NAMALWA (cell line): ENCODE data around the gene MADD.
A peak's percentile ranks its signal among the peaks of the same experiment; 100 is the strongest.

Source experiments
- DNase-seq: peaks from one replicate; pipeline ENCODE4 v3.0.0-alpha.2; 2015; ENCODE audit warnings: low spot score

Gene MADD

DNA sequence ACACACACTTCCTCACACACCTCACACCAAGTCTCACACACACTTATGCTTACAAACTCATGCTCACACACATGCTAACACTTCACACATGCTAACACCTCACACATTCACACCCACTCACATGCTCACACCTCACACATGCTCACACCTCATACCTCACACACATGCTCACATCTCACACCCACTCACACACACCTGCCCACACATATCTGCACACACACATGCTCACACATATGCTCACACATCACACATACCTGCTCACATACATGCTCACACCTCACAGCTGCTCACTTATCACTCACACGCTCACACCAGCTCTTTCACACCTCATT lies 87.0 kb downstream of the MADD start:
- no peak for DNase-seq

DNA sequence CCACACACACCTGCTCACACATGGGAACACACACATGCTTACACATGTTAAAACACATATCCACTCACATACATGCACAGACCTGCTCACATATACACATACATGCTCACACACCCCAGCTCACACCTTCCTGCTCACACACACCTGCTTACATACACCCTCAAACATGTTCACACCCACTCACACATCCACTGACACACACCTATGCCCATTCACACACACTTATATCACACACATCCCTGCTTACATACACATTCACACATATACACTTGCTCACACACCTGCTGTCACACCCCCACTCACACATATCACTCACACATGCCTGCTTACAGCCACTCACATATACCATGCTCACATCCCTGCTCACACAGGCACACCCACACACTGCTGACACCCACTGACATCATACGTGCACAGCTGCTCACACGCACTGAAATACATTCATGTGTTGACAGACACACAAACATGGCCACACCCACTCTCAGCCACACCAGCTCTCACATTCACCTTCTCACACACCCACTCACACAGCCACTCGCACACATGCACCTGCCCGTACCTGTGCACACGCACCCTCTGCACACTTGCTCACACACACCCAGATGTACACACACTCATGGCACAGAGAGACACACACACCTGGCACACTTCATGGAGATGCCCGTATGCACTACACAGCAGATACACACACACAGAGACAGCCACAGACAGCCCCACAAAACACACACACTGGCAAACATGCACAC lies 88.2 kb downstream of the MADD start:
- no peak for DNase-seq

DNA sequence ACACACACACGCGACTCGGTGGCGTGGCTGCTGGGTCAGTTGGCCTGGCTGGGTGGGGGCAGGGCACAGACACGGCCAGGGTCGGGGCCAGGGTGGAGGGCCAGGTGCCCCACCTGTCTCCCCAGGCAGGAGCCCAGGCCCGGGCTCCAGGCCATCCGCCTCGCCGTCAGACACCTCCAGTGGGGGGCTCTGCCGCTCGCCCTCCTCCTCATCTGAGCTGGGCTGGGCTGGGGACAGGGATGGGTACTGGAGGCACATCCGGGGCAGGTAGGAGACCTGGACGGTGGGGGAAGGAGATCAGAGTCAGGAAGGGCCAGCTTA lies 88.8 kb downstream of the MADD start:
- no peak for DNase-seq

DNA sequence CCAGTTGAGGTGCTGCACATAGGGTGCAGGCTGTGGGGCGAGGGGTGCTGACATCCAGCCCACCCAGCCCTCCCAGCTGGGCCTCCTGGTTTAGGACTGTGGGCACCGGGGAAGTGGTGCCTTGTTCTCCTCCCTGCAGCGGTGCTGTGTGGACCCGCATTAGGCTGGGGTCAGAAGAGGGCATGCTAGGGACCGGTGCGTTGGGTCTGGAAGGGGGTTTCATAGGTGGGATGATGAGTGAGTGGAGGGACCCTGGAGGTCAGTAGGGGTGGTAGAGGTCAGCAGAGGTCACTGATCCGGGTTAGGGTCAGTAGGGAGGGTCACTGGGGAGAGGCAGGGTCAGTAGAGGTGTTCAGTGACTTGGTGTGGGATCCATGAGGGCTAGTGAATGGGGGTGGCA lies 89.2 kb downstream of the MADD start:
- DNase-seq: no peak

DNA sequence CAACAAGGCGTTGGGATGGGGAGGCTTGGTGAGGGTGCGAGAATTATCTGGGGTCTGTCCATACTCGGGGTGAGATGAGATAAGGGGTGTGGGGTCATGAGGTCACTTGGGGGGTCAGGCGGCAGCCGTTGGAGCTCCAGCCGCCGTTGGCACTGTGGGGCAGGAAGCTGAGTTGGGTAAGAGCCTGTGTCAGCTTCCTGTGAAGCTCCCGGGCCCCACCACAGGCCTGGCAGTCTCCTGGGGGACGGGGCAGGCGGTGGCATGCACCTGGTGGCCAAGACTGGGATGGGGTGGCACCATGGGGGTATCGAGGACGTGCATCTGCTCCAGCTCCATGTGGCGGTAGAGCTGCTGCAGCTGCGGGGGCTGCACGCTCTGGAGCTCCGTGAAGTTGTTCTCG lies 89.7 kb downstream of the MADD start:
- no peak for DNase-seq

DNA sequence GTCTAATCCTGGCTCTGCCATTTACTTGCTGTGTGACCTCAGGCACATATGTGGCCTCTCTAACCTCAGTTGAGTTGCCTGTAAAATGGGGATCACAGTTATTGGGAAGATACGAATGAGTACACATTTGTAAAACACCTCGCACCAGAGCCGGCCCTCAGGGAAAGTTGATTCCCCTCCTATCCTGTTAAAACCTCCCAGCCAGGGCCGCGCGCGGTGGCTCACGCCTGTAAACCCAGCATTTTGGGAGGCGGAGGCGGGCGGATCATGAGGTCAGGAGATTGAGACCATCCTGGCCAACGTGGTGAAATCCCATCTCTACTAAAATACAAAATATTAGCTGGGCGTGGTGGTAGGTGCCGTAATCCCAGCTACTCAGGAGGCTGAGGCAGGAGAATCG lies 90.4 kb downstream of the MADD start:
- DNase-seq: no peak

DNA sequence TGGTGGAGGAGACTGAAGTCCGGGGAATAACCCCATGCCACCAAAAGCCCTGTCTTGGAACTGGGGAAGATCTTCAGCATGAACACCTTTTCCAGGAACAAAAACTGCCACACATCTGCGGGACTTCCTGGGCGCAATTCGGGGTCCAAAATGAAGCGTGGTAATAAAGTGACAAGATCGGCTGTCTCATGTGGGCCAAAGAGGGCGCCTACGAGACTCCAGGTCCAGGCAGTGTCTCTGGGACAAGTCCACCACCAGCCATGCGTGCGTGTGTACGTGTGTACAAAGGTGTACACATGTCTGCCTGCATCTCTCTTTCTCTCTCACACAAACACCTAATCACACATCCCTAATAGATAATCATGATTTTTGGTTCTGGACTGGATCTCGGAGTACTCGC lies 91.5 kb downstream of the MADD start:
- DNase-seq: no peak

DNA sequence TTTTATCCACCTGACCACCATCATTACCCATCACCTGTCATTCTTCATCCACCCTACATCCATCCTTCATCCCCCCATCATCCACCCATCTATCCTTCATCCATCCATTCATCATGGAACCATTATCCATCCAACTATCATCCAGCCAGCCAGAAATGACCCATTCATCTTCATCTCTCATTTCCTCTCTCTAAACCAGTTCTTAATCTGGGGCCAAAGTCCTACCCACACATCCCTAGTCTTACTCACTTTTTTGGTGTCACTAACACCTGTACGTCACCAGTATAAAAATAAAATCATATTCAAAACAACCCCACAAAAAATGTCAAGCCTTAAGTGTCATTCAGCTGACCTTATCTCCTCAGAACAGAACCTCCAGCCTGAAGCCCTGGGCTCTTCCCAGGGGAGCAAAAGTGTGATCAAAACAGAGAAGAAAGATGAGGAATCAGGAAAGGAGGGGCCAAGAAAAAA lies 96.1 kb downstream of the MADD start:
- no peak for DNase-seq

DNA sequence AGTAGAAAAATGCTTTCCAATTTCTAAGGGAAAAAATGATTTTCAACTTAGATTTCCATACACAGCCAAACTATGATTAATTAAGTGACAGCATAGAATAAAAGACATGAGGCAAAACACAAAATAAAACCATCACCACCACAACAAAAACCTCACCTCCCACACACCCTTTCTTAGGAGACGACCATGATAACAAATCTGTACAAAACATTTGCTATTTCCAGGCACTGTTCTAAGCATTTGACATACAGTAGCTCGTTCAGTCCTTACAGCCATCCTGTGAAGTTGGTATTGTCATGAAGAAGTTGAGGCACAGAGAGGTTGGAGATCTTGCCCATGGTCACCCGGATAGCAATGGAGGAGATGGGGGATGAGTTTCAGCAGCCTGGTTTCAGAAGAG lies 99.7 kb downstream of the MADD start:
- DNase-seq: no peak

DNA sequence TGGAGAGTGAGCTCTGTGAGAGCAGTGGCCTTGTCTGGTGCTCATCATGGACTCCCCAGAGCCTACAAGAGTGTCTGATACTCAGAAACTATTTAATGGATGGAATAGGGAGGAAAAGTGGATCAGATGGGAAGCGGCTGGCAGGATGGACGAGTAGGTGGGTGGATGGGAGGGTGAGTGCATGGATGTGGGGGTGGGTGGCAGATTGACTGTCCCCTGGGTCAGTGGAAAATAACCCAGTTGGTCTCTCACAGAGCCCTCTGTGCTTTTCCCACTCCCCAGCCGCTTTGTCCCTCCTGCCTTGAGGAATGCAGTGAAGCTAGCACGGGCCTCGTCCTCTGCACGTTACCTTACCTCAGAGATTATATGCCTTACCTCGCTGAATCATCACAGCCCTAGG lies 102.5 kb downstream of the MADD start:
- DNase-seq: no peak

DNA sequence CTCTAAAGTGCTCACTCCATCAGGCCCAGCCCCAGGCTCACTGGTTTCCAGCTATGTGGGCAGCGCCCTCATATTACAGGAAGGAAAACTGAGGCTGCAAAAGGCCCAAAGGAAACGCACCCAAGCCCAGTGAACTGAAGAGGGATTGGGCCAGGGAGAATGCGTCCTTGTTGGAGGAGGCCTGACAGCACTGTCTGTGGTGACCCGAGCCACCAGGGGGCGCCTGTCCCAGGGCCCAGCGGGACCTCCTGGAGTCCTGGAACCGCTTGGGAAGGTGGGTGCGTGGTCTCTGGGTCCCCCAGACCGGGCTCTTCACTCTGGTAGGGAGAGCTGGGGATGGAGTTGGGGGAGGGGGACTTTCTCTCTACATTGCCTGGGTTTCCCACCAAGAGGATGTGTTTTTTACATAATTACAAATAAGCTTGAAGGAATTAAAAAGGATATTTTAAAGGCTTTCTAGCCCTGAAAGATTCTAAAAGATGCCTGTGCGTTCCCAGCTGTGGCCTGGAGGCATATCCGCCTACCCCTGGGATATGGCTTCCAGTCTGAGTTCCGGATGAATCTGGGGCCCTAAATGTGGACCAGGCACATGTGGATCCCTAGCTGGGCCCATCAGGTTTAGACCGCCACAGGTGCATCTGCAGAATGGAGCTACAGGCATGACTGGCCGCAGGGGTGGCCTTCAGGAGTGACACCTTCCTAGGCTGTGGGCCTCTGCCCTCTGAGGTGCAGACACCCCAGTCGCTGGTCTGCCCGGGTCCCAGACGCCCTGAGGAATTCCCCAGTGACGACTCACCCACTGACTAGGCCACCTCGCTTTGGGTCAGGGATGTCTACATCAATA lies 104.2 kb downstream of the MADD start:
- peak; percentile 80 for DNase-seq

DNA sequence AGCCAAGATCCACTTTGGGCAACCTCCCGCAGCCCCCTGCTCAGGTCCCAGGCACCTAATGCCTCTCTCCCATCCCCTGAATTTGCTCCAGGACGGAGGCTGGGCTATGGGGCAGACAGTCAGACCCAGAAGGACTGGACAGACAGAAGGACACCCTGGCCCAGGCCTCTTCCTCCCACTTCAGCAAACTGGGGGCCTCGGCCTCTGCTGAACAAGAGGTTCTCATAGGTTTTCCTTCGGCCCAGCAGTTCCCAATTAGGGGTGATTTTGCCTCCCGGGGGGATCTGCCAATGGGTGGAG lies 104.7 kb downstream of the MADD start:
- DNase-seq: no peak

DNA sequence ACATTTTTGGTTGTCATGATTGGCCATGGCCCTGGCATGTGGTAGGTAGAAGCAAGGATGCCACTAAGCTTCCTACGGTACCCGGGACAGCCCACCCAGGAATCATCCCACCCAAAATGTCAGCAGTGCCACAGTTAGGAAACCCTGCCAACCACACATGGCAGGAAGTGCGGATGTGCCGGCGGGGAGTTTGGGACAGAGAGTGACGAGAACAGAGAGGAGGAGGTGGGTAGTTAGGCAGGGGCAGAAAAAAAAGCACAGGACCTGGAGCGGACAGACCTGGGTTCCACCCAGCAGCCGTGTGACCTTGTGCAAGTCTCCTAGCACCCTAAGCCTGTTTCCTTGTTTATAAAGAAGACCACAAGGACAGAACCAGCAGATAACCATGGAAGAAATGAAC lies 105.1 kb downstream of the MADD start:
- no peak for DNase-seq

DNA sequence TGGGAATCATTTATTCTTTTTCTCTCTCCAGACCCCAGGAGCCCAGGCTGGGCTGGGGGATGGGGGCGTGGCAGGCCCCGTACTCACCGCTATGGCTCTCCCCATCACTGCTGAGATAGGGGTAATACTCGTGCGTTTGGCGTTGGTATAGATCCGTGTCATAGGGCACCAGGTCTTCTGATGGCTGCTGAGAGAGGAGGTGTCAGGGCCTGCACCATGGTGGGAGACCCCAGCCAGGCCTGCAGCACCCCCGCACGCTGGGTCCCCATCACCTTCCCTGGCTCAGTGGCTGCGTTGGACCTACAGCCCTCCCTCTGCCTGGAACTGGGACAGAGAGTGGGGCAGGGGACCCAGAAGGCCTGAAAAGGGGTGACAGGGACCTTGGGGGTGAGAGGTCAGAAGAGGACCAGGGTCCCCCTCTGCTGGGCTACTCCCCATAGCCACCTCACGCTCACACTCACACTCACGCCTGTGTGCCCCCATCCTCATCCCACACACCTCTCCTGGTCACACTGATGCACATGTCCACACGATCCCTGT lies 105.7 kb downstream of the MADD start:
- no peak for DNase-seq

DNA sequence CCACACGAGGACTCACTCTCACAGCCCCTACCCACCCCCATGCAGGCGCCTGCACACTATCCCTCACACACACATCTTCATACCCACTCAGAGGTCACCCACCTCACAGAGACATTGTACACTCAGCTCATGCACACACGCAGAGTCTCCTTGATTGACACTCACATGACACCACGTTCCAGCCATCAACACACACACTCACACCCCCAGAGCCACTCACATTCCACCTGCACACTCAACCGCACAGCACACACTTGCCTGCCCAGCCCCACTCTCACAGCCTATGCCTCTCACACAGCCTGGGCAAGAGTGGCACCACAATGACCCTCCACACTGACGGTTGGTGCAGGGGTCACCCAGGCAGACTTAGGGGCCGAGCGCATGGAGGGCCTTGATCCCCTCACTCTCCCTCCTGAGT lies 106.2 kb downstream of the MADD start:
- no peak for DNase-seq

DNA sequence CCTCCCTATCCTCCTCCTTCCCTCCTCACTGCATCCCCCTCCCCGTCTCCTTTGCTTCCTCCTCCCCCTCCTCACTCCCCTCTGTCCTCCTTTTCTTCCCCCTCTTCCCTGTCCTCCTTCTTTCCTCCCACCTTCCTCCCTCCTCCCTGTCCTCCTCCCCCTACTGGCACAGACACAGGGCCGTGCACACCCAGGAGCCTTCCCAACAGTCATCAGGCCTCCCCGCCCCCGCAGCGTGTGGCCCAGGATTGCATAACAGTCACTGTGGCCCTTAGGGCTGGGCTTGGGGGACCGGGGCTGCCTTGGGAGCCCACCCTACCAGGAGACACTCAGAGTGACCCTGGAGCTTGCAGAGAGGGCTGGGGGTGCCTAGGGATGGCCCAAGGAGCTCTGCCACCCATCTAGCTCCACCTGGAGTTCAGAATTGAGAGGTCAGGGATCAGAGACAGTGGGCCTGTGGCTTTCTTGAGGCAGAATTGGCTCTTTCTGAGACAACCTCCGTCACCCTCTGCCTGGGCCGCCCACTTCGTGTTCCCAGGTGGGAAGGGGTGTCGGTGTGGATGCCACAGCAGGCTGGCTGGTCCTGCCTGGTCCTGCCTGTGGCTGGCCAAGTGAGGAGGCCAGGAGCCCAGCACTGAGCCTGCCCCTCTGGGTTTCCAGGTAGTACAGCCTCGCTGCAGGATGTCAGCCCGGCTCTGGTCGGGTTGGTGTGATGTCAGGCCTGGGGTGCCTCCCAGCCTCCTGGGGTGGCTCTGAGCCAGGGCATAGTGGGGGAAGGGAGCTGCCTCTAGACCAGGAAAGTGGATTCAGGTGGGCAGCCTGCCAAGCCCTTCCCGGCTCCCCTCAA lies 106.8 kb downstream of the MADD start:
- DNase-seq: peak; percentile 47

DNA sequence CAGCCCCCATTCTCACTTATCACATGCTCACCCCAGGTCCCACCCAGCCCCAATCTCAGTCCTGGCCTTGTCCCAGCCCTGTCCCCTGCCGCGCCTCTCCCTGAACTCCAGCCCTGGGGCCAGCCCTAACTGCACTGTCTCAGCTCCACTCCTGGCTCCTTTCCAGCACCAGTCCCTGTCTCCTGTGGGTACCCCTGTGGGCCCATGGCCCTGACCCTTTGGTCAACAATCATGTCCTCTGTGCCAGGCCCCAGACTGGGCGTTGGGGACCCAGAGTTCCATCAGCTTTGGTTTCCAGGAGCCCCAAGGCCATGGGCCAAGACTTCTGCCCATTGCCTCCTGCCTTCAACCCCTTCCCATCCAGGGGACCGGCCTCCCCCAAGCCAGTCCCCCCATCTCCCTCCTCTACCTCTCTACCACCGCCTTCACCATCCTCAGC lies 107.7 kb downstream of the MADD start:
- DNase-seq: no peak

DNA sequence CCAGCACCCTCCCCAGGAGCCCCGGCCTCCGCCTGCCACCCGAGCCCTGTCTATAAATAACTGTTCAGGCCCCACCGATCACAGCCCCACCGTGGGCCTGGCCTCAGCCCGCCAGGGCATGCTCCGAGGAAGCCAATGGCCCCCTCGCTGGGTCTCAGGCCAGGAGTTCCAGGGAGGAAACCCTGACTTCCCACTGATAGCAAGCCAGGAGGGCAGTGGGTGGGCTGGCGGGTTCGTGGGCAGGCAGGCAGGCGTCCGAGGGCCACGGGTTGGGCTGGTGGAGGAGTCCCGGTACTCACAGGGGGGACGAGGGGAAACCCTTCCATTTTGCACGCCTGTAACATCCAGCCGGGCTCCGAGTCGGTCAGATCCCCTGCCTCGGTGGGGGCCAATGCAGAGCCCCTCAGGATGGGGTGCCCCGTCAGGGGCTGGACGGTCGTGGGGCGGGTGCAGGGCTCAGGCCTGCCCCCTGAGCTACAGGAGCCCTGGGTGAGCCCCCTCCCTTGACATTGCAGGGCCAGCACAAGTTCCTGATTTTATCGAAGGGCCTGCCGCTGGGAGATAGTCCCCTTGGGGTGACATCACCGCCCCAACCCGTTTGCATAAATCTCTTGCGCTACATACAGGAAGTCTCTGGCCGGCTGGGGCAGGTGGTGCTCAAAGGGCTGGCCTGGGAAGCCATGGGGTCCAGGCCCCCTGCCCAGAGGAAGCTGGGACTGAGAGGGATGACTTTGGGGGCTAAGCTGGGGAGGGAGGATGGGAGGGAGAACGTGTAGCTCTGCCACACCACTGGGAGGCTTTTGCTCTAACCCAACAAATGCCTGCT lies 108.3 kb downstream of the MADD start, which contains the start of gene SPI1:
Gene SPI1, minus strand, starts transcription at position 538 of the 826 bp plus-strand sequence. Its CDS starts 194 bp downstream, at position 344.
- peak; percentile 93 for DNase-seq

DNA sequence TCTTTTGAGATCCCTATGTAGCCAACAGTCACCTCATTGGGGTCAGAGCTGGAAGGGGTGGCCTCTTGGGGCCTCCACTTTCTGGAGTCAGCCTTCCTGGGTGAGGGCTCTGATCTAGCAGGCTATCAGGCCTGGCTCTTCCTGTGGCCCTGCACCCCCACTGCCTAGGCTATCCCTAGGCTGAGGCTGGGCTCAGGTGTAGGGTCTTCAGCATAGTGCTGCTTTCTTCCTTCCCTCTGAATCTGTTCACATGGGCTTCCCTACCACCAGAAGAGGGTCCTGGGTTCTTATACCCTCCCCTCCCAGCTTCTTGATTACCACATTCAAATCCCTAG lies 108.9 kb downstream of the MADD start:
- no peak for DNase-seq

DNA sequence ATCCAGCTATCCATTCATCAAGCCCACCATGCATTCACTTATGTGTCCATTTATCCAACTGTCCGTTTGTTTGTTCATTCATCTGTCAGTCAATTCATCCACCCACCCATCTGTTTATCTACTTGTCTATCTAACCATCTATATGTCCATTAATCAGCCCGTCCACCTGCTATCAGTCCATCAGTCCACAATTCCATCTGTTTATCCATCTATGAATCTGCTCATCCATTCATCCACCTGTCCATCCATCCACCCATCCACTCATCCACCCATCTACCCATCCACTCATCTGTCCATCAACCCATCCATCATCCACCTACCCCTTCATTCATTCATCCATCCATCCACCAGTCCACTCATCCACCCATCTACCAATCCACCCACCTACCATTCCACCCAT lies 109.4 kb downstream of the MADD start:
- no peak for DNase-seq
